Aorta (tissue), 5 donors: ENCODE measurements around the gene APC. TPM values are rescaled to one million over a fixed set of nuclear protein-coding genes. Genes with fewer than 3 reads are reported as not detected.
"Not testable (repeated sequence)": the region's sequence is repeated elsewhere in the genome, so short reads cannot be mapped to it uniquely, and the experiment has no call there.

Experiments
- ATAC-seq: fragments of 200-7000 bp; cut with Tn5 transposase; one replicate; pipeline ENCODE4 v1.9.1; 2022; ENCODE audit warnings: moderate library complexity; ENCODE audit not compliant: low FRiP score
- DNase-seq, 2 donors: peaks; one replicate each; pipeline ENCODE4 v3.0.0-alpha.2; 2020
- H3K27ac ChIP-seq, 2 donors: one replicate each; pipeline ENCODE4 v1.5.1; 2013; ENCODE audit warnings: low read length in 2 of 2, mild to moderate bottlenecking in 2 of 2, moderate library complexity in 2 of 2, control low read depth in 1 of 2, inconsistent platforms in 1 of 2, low read depth in 1 of 2
- H3K27me3 ChIP-seq, 2 donors: one replicate each; pipeline ENCODE4 v1.6.1; 2013; ENCODE audit warnings: control low read depth in 1 of 2, low read length in 1 of 2, mild to moderate bottlenecking in 1 of 2, moderate library complexity in 1 of 2; ENCODE audit not compliant: insufficient read depth in 2 of 2, control insufficient read depth in 1 of 2
- H3K36me3 ChIP-seq, 2 donors: one replicate each; pipeline ENCODE4 v1.6.1; 2013; ENCODE audit warnings: control low read depth in 1 of 2, low read length in 1 of 2, mild to moderate bottlenecking in 1 of 2; ENCODE audit not compliant: insufficient read depth in 2 of 2, control insufficient read depth in 1 of 2
- H3K4me1 ChIP-seq, 2 donors: one replicate each; pipeline ENCODE4 v1.6.1; 2013; ENCODE audit warnings: low read length in 2 of 2, control low read depth in 1 of 2, mild to moderate bottlenecking in 1 of 2, moderate library complexity in 1 of 2; ENCODE audit not compliant: insufficient read depth in 2 of 2, control insufficient read depth in 1 of 2
- H3K4me3 ChIP-seq, 2 donors: one replicate each; pipeline ENCODE4 v1.5.1; 2013; ENCODE audit warnings: low read length in 2 of 2, control low read depth in 1 of 2, mild to moderate bottlenecking in 1 of 2
- H3K9me3 ChIP-seq: one replicate; pipeline ENCODE4 v1.6.1; 2013; ENCODE audit warnings: mild to moderate bottlenecking, low read length; ENCODE audit not compliant: control insufficient read depth
- WGBS, 2 donors: extraction: QIAGEN DNeasy Blood & Tissue Kit; methylation state at CpG; one replicate each; pipeline ENCODE4 v1.1.7; 2013; 5-methylcytosine and 5-hydroxymethylcytosine counted together
- intact Hi-C, 2 donors: fragments of 100-400 bp; cut with DNase I; formaldehyde crosslinking; loops; one replicate each; pipeline versions ENCODE4 v1.14.2 to v1.15.0; 2022
- polyA plus RNA-seq, 2 donors: library from polyadenylated mRNA; stranded (reverse); fragments of 200-250 nt; gene quantifications; one replicate each; pipeline ENCODE4 v1.2.3, GENCODE V29; 2013
- total RNA-seq, 2 donors: library from RNA; stranded (reverse); fragmentation: NEBNext Ultra II Directional; extraction: Animal tissue kit (Norgen Biotek cat#: 25700); gene quantifications; one replicate each; pipeline ENCODE4 v1.2.1, GENCODE V29; 2021
- donor health status: healthy with polysubstance abuse.
- donor health status: Bipolar disorder and iron deficiency.
- donor health status: DM: no; HTN: no; CAD: no.
- donor health status: DM: no; HTN: no; CAD: no.
- donor health status: DM: yes; HTN: yes; CAD: no.

Gene APC
- total and polyA plus RNA-seq, 4 donors: 2.8 to 51.6 (median 28.2) TPM

DNA sequence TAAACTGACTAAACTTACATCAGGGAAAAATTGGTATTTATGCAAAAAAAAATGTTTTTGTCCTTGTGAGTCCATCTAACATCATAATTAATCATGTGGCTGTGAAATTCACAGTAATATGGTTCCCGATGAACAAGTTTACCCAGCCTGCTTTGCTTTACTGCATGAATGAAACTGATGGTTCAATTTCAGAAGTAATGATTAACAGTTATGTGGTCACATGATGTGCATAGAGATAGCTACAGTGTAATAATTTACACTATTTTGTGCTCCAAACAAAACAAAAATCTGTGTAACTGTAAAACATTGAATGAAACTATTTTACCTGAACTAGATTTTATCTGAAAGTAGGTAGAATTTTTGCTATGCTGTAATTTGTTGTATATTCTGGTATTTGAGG, 106.8 kb downstream of the APC start:
- no peaks in the 10 kb centered on the region for H3K4me1 ChIP-seq
- no peak for ATAC-seq
- H3K27ac ChIP-seq: no peak overlapping the region
- no peak overlapping the region for H3K4me3 ChIP-seq
- H3K36me3 ChIP-seq: no peaks in the 10 kb centered on the region
- intact Hi-C loops: no loop called here
- no peak for DNase-seq
- H3K27me3 ChIP-seq: no peaks in the 10 kb centered on the region
- H3K9me3 ChIP-seq: no peaks in the 10 kb centered on the region
- WGBS, 2 donors: 51 to 67% methylated on average over 1 of the region's 1 CpG

DNA sequence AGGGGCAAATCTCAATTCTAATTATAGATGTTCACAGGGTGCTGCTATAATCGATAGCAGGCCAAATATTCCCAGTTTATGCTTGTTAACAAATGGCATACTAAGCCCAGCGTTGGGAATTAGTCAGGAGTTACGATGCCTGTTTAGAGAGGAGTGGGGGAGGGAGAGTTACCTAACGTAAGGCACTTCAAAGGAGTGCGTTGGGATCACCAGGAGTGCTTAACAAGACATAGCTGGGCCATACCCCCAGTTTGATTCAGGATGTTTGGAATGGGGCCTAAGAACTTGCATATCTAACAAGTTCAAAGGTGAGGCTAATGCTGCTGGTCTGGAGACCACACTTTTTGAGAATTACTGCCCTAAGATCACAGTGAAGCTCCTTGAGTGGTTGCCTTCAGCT, 108.9 kb downstream of the APC start:
- no peak overlapping the region for H3K4me3 ChIP-seq
- WGBS, 2 donors: 72 to 81% methylated on average over 5 of the region's 5 CpGs
- DNase-seq (no peak), ATAC-seq (no peak)
- intact Hi-C loops: loop anchor here in 1 of 2 donors (5.0 kb wide), 1 partner anchor 294 kb away; no protein-coding TSS in a partner anchor
- no peaks in the 10 kb centered on the region for H3K27me3 ChIP-seq
- H3K9me3 ChIP-seq: no peaks in the 10 kb centered on the region
- no peak overlapping the region for H3K27ac ChIP-seq
- H3K4me1 ChIP-seq: no peaks in the 10 kb centered on the region
- H3K36me3 ChIP-seq: no peaks in the 10 kb centered on the region

DNA sequence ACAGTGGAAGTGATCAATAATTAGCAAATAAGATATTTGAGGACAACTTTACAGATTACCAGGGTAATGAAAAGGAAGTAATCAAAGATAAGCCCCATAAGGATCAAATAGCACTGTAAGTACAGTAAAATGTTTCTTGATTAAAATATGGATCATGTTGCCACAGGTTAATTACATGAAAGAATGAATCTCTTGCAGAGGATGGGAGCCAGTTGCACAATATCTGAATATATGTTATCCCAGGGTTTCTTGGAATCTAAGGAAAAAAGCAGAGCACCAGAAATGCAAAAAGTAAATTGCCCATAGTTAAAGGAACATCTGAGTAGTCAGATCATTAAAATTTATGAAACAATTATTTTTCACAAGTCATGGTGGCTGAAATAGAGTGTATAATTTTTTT, 109.6 kb downstream of the APC start:
- no peak for ATAC-seq
- Histone ChIP-seq H3K4me3 (no peak overlapping the region), H3K27me3 (no peaks in the 10 kb centered on the region), H3K36me3 (no peaks in the 10 kb centered on the region), H3K9me3 (no peaks in the 10 kb centered on the region), H3K27ac (no peak overlapping the region), H3K4me1 (no peaks in the 10 kb centered on the region)
- intact Hi-C loops: loop anchor here in 1 of 2 donors (5.0 kb wide), 1 partner anchor 295 kb away; no protein-coding TSS in a partner anchor
- DNase-seq: no peak

DNA sequence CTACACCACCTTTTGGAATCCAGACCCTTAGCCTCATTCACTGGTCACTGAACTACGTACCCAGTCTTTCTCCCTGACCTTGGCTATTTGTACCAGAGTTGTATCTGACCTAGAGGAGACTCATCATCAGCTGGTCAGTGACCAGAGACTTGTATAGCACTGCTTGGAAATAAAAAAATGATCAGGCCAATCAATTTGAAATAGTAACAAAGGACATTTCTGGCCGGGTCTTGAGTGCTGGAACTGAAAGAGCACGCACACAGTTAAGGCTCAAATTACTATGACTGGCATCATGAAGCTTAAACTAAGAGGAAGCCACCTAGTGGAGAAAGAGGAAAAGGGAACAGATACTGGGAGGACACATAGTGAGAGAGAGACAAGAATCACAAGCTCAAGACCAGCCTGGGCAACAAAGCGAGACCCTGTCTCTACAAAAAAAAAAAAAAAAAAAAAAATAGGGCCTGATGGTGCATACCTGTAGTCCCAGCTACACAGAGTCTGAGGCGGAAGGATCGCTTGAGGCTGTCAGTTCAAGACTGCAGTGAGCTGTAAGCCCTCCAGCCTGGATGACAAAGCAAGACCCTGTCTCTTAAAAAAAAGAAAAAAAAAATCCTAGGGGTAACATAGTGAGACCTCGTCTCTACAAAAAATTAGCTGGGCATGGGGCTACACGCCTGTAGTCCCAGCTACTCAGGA, 110.6 kb downstream of the APC start:
- Histone ChIP-seq H3K27me3 (no peaks in the 10 kb centered on the region), H3K27ac (no peak overlapping the region), H3K4me3 (no peak overlapping the region), H3K36me3 (no peaks in the 10 kb centered on the region), H3K9me3 (no peaks in the 10 kb centered on the region), H3K4me1 (no peaks in the 10 kb centered on the region)
- 38 to 48% methylated on average over 8 of the region's 8 CpGs for WGBS, 2 donors
- DNase-seq: no peak
- intact Hi-C loops: loop anchor here in 1 of 2 donors (5.0 kb wide), 1 partner anchor 296 kb away; no protein-coding TSS in a partner anchor
- ATAC-seq: peak; percentile 85

DNA sequence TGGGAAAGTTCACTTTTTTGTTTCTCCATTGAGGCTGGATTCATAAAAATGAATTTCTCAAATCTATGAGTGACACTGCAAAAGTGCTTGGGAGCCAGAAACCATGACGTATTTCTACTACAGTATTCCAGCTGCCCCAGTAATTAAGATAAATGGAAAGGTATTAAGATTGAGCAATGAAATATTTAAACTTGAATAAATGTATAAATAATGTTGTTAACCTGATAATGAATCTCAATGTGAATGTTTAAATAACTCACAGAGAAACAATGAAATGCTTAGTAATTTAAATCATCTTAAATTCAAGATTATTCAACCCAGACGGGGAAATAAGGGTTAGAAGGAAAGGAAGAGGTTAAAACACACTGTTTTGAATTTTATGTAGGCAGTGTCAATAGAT, 112.2 kb downstream of the APC start:
- H3K9me3 ChIP-seq: no peaks in the 10 kb centered on the region
- ATAC-seq (no peak), DNase-seq (no peak)
- intact Hi-C loops: loop anchor here in 1 of 2 donors (5.0 kb wide), 1 partner anchor 298 kb away; no protein-coding TSS in a partner anchor
- H3K36me3 ChIP-seq: no peaks in the 10 kb centered on the region
- whole genome bisulfite sequencing, 2 donors: 28 to 38% methylated on average over 2 of the region's 2 CpGs
- H3K4me1 ChIP-seq: no peaks in the 10 kb centered on the region
- no peak overlapping the region for H3K27ac ChIP-seq
- H3K27me3 ChIP-seq: no peaks in the 10 kb centered on the region
- H3K4me3 ChIP-seq: no peak overlapping the region

DNA sequence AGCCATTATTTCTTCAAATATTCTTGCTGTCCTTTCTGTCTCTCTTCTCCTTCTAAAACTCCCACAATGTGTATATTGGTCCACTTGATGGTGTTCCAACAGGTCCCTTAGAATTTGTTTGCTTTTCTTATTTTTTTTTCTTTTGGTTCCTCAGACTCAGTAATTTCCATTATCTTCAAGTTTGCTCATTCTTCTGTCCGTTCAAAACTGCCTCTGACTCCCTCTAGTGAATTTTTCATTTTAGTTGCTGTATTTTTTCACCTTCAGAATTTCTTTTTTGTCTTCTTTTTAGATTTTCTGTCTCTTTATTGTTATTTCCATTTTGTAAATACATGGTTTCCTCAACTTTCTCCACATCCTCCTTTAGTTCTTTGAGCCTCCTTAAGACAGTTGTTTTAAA, 117.0 kb downstream of the APC start:
- Histone ChIP-seq H3K4me1 (no peaks in the 10 kb centered on the region), H3K27ac (no peak overlapping the region), H3K4me3 (no peak overlapping the region), H3K36me3 (no peaks in the 10 kb centered on the region), H3K9me3 (no peaks in the 10 kb centered on the region), H3K27me3 (no peaks in the 10 kb centered on the region)
- DNase-seq (no peak), ATAC-seq (no peak)
- 72 to 74% methylated on average over 1 of the region's 1 CpG for WGBS, 2 donors
- intact Hi-C loops: no loop called here

DNA sequence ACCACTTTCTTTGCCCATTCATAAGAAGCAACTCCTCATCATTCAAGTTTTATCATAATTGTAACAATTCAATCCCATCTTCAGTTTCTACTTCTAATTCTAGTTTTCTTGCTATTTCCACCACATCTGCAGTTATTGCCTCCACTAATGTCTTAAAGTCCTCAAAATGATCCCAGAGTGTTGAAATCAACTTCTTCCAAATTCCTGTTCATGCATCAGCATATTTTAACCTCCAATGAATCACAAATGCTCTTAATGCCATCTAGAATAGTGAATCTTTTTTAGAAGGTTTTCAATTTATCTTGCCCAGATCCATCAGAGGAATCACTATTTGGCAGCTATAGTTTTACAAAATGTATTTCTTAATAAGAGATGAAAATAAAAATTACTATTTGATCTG, 120.2 kb downstream of the APC start:
- Histone ChIP-seq H3K4me3 (no peak overlapping the region), H3K36me3 (no peaks in the 10 kb centered on the region), H3K9me3 (no peaks in the 10 kb centered on the region), H3K27ac (no peak overlapping the region), H3K4me1 (no peaks in the 10 kb centered on the region), H3K27me3 (no peaks in the 10 kb centered on the region)
- ATAC-seq (no peak), DNase-seq (no peak)
- intact Hi-C loops: no loop called here

DNA sequence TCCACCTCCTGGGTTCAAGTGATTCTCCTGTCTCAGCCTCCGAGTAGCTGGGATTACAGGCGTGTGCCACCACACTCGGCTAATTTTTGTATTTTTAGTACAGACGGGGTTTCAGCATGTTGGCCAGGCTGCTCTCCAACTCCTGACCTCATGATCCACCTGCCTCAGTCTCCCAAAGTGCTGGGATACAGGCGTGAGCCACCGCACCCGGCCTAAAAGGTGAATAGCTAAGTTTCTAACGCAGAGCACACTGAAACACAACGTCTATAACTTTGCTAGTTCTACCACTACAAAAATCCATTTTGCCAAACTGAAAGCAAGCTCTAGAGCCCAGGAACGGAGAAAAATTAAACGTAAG, 122.9 kb downstream of the APC start:
- Histone ChIP-seq H3K4me3 (peak overlapping the region; percentile 59 to 90), H3K27ac (peak overlapping the region in 1 of 2 donors; percentile 64)
- not testable (repeated sequence) for DNase-seq, H3K36me3 ChIP-seq, H3K27me3 ChIP-seq, H3K4me1 ChIP-seq, ATAC-seq, H3K9me3 ChIP-seq
- intact Hi-C loops: loop anchor here (5.0 to 10.0 kb wide), 2 partner anchors 104 to 117 kb away; partner anchors contain the start of gene DCP2 (in 1 of the 2)
- 64 to 67% methylated on average over 11 of the region's 11 CpGs for WGBS, 2 donors

DNA sequence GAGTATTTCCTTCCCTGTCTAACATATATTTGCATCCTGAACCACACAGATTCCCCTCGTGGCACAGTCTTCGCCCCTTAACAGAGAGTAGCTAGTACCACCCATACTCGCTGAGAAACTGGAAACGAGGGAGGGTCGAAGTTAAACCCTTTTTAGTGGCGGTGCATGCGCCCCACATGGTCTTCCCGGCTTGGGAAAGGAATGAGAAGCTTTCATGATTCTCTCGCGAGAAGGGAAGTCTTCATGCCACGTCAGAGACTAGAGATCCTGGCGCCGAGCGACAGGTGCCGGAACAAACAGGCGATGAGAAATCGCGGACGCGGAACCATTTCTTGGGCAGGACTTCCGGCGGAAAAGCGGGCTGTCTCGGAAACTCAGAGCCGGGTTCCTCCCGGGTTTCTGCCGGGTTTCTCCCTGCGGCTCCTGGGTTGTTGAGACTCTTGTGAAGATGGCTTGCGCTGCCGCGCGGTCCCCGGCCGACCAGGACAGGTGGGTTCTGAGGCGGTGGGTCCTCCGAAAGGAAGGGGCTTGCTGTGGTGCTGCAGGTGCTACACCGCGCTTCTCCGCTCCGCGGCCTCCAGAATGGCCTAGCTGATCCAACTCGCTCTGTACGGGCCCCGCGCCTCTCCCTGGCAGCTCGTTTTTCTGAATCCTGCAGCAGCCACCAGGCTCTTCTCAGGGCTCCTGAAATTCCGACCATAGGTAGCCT, 123.4 kb downstream of the APC start, which contains the start of gene SRP19:
Gene SRP19 (plus strand): TSS at position 359 of the 709 bp plus-strand sequence. CDS start 90 bp downstream, at position 449.
- ATAC-seq: peak; percentile 98
- no peaks in the 10 kb centered on the region for H3K9me3 ChIP-seq
- H3K4me3 ChIP-seq: peak within 1 kb of the TSS; percentile 73 to 93
- no peaks in the 10 kb centered on the region for H3K27me3 ChIP-seq
- 1% methylated on average over 42 to 47 of the region's 47 CpGs for WGBS, 2 donors
- DNase-seq: peak; percentile 97 to 98
- H3K36me3 ChIP-seq: no peaks in the 10 kb centered on the region
- intact Hi-C loops: loop anchor here (1.0 to 10.0 kb wide), 3 partner anchors 61 to 116 kb away; partner anchors contain the start of genes DCP2 (in 1 of the 2) and REEP5 (in 1 of the 2)
- peak within 1 kb of the TSS in 1 of 2 donors; percentile 91 for H3K27ac ChIP-seq
- H3K4me1 ChIP-seq: peaks cover 0 to 8% of the 10 kb centered on the region in 2 donors
